Measurements from ENCODE around the gene TGFBRAP1. TPM values are rescaled to one million over a fixed set of nuclear protein-coding genes. Genes with fewer than 3 reads are reported as not detected.

Gene TGFBRAP1
- total RNA-seq, 1 donor from 2014 or later: 13.7 TPM

DNA sequence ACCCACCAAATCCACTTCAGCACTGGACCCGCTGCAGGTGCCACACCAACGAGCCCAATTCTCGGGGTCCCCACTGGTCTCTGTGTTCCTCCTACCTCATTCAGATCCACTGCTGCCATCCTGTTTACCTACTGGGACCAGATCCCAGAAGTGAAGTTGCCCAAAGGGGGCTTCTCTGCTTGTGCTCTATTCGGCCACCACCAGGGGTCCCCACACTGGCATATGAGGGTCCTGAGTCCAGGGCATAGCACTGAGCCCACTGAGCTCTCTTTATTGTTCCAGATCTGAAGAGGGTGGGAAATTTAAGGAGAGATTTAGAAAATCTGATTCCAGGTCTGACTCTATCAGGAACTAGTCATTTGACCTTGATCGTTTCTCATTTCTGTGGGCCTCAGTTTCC lies 85.6 kb downstream of the TGFBRAP1 start:
- no peak for FAIRE-seq
- Histone ChIP-seq H3K36me3 (ENCODE audit: control insufficient read depth, insufficient read depth, low read length) (no peaks in the 10 kb centered on the region), H3K4me3 (ENCODE audit: low read depth, low read length) (no peak overlapping the region)

DNA sequence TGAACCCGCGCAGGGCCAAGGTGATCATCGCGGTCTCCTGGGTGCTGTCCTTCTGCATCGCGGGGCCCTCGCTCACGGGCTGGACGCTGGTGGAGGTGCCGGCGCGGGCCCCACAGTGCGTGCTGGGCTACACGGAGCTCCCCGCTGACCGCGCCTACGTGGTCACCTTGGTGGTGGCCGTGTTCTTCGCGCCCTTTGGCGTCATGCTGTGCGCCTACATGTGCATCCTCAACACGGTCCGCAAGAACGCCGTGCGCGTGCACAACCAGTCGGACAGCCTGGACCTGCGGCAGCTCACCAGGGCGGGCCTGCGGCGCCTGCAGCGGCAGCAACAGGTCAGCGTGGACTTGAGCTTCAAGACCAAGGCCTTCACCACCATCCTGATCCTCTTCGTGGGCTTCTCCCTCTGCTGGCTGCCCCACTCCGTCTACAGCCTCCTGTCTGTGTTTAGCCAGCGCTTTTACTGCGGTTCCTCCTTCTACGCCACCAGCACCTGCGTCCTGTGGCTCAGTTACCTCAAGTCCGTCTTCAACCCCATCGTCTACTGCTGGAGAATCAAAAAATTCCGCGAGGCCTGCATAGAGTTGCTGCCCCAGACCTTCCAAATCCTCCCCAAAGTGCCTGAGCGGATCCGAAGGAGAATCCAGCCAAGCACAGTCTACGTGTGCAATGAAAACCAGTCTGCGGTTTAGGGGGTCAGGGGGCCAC lies 87.1 kb downstream of the TGFBRAP1 start:
- H3K27me3 ChIP-seq (ENCODE audit: control insufficient read depth, insufficient read depth, low read length): no peaks in the 10 kb centered on the region
- no peaks in the 10 kb centered on the region for H3K36me3 ChIP-seq (ENCODE audit: control insufficient read depth, insufficient read depth, low read length)
- H3K4me3 ChIP-seq (ENCODE audit: low read depth, low read length): no peak overlapping the region
- FAIRE-seq (no peak), DNase-seq (ENCODE audit: low read depth) (no peak)
- TF ChIP-seq, protein P1, sequence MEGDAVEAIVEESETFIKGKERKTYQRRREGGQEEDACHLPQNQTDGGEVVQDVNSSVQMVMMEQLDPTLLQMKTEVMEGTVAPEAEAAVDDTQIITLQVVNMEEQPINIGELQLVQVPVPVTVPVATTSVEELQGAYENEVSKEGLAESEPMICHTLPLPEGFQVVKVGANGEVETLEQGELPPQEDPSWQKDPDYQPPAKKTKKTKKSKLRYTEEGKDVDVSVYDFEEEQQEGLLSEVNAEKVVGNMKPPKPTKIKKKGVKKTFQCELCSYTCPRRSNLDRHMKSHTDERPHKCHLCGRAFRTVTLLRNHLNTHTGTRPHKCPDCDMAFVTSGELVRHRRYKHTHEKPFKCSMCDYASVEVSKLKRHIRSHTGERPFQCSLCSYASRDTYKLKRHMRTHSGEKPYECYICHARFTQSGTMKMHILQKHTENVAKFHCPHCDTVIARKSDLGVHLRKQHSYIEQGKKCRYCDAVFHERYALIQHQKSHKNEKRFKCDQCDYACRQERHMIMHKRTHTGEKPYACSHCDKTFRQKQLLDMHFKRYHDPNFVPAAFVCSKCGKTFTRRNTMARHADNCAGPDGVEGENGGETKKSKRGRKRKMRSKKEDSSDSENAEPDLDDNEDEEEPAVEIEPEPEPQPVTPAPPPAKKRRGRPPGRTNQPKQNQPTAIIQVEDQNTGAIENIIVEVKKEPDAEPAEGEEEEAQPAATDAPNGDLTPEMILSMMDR (IDR thresholded peaks at IDR 0.05; ENCODE audit: insufficient read depth, low read length, severe bottlenecking): no peak

More for the DNA sequence above, 85.6 kb downstream of the TGFBRAP1 start:
- TF ChIP-seq, protein P1 (IDR thresholded peaks at IDR 0.05; ENCODE audit: insufficient read depth, low read length, severe bottlenecking): no peak
- H3K27me3 ChIP-seq (ENCODE audit: control insufficient read depth, insufficient read depth, low read length): no peaks in the 10 kb centered on the region
- no peak for DNase-seq (ENCODE audit: low read depth)

DNA sequence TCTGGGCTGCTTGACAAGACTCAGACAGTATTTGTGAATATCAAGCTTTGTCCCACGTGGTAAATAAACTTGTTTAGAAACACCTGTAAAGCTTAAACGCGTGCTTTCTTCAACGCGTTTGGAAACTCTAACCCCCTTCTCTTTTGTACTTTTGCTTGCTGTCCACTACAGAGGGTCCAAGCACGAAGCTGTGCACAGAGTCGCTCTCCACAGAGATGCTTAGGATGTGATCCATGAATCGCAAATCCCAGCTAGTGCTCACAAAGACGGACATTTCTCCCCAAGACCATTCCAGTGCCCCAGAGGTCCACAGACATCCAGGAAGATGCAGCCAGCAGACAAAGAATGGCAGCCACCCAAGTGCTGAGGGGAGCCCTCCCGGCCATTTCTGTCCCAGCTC lies 88.1 kb downstream of the TGFBRAP1 start, which contains the start of gene GPR45:
Gene GPR45 (plus strand): TSS at position 301 of the 400 bp plus-strand sequence. CDS start 116 bp downstream, outside the sequence.
- no peak for FAIRE-seq
- Histone ChIP-seq H3K4me3 (ENCODE audit: low read depth, low read length) (no peak within 1 kb of the TSS), H3K36me3 (ENCODE audit: control insufficient read depth, insufficient read depth, low read length) (no peaks in the 10 kb centered on the region), H3K27me3 (ENCODE audit: control insufficient read depth, insufficient read depth, low read length) (peaks cover 1% of the 10 kb centered on the region)
- TF ChIP-seq, protein P1 (IDR thresholded peaks at IDR 0.05; ENCODE audit: insufficient read depth, low read length, severe bottlenecking): no peak
- DNase-seq (ENCODE audit: low read depth): no peak

DNA sequence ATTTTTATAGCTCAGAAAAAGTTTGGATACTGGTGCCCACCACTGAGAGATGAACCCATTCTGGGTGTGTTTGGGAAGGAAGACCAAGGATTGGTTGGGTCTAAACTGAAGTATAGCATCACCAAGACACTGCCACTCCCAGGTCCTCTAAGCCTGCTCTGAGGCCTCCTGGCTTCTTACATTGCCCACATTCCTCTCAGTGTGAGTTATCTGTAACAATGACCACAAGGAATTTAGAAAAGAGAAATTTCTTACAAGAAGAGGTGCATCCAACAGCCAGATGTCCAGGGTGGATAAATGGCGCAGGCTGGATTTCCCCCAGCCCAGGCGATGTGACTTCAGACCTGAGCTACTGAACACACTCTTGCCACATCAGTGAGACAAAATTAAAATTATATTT lies 89.6 kb downstream of the TGFBRAP1 start:
- Histone ChIP-seq H3K36me3 (ENCODE audit: control insufficient read depth, insufficient read depth, low read length) (no peaks in the 10 kb centered on the region), H3K4me3 (ENCODE audit: low read depth, low read length) (no peak overlapping the region), H3K27me3 (ENCODE audit: control insufficient read depth, insufficient read depth, low read length) (peaks cover 1% of the 10 kb centered on the region)
- TF ChIP-seq, protein P1 (IDR thresholded peaks at IDR 0.05; ENCODE audit: insufficient read depth, low read length, severe bottlenecking): no peak
- no peak for FAIRE-seq
- DNase-seq (ENCODE audit: low read depth): no peak

DNA sequence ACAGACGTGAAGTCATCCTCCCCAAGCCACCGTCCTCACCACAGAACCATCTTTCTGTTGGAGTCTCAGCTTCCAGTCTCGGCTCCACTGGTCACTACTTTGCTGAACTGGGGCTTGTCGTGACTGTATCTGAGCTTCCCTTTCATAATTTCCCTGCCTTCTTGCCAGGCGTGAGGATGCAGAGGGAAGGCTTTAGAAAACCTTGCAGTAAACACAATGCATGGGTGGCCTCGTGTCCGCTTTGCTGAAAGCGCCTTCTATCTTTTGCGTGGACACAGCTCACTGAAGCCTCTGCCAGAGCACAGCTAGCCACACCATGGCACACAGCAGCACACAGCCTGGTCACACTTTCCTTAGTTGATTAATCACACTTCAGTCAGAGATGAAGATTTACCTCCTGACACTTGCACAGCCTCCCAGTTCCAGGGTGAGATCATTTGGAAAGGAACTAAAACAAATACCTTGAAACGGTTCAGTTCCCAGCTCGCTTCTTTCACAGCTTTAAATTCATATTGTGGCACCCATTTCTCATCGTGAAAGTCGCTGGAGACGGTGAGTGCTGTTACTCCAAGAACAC lies 90.8 kb downstream of the TGFBRAP1 start:
- no peak for FAIRE-seq
- no peak overlapping the region for H3K4me3 ChIP-seq (ENCODE audit: low read depth, low read length)
- TF ChIP-seq, protein P1 (IDR thresholded peaks at IDR 0.05; ENCODE audit: insufficient read depth, low read length, severe bottlenecking): no peak

More for the DNA sequence above, 90.8 kb downstream of the TGFBRAP1 start:
- Histone ChIP-seq H3K27me3 (ENCODE audit: control insufficient read depth, insufficient read depth, low read length) (peaks cover 1% of the 10 kb centered on the region), H3K36me3 (ENCODE audit: control insufficient read depth, insufficient read depth, low read length) (no peaks in the 10 kb centered on the region)
- DNase-seq (ENCODE audit: low read depth): no peak

Data from bronchial epithelial cell (primary cell).